ENCODE measurements around the gene DTL. TPM values are rescaled to one million over a fixed set of nuclear protein-coding genes. Genes with fewer than 3 reads are reported as not detected.

DTL gene
- total RNA-seq, 1 experiment from 2014 or later = 73.0 TPM

- H2BK12ac ChIP-seq (ENCODE audit: insufficient read length, low read depth, low read length) = no peak overlapping the region
- no peak for DNase-seq
Observed at GRCh38 chr1:212020975-212021374, 14.6 kb upstream of the DTL start.

More at GRCh38 chr1:212020975-212021374, 14.6 kb upstream of the DTL start:
- Histone ChIP-seq H3K9ac (ENCODE audit: extremely low read depth, insufficient read length, low read length) (no peak overlapping the region), H3K79me2 (ENCODE audit: insufficient read depth, low read length) (no peaks in the 10 kb centered on the region; the same call in 1 of the 2 replicates), H3K27ac (ENCODE audit: insufficient read length, low read depth, low read length) (no peak overlapping the region), H3K18ac (ENCODE audit: insufficient read length, low read depth, low read length) (no peak overlapping the region), H3K56ac (ENCODE audit: insufficient read length, low read depth, low read length) (no peak overlapping the region), H3K4me2 (ENCODE audit: insufficient read depth, insufficient read length, low read length) (no peak overlapping the region), H4K8ac (replicated peaks; ENCODE audit: insufficient read length, low read depth, low read length) (no peak overlapping the region), H3K4me1 (ENCODE audit: insufficient read depth, low read length) (no peaks in the 10 kb centered on the region), H4K91ac (ENCODE audit: insufficient read length, low read depth, low read length) (no peak overlapping the region), H2AK5ac (ENCODE audit: insufficient read length, low read length) (no peak overlapping the region), H3K23me2 (ENCODE audit: insufficient read length, low read depth, low read length, poor library complexity, severe bottlenecking) (no peaks in the 10 kb centered on the region), H3T11ph (ENCODE audit: low read length) (no peak overlapping the region), H3K27me3 (ENCODE audit: insufficient read depth, low read length) (no peaks in the 10 kb centered on the region), H3K79me1 (ENCODE audit: insufficient read depth, low read depth, low read length, poor library complexity, severe bottlenecking) (no peaks in the 10 kb centered on the region), H4K20me1 (ENCODE audit: control insufficient read depth, insufficient read depth, insufficient read length) (no peaks in the 10 kb centered on the region), H3K23ac (ENCODE audit: insufficient read length, low read depth, low read length) (no peak overlapping the region), H4K5ac (ENCODE audit: insufficient read length, low read depth, low read length) (no peak overlapping the region), H2BK15ac (ENCODE audit: low read depth, low read length) (no peak overlapping the region), H2AFZ (ENCODE audit: low read length) (no peak overlapping the region), H3K4ac (ENCODE audit: low read depth, low read length) (no peak overlapping the region), H2BK5ac (ENCODE audit: insufficient read length, low read length) (no peak overlapping the region), H3K14ac (ENCODE audit: insufficient read depth, low read length) (no peak overlapping the region), H2BK20ac (ENCODE audit: low read depth, low read length, poor library complexity, severe bottlenecking) (no peak overlapping the region), H2BK120ac (ENCODE audit: low read depth, low read length, poor library complexity, severe bottlenecking) (no peak overlapping the region), H3K9me3 (ENCODE audit: control insufficient read depth, low read depth, low read length) (no peaks in the 10 kb centered on the region)
- no peak overlapping the region for H3K4me3 Mint-ChIP-seq
- TF ChIP-seq, protein P1, sequence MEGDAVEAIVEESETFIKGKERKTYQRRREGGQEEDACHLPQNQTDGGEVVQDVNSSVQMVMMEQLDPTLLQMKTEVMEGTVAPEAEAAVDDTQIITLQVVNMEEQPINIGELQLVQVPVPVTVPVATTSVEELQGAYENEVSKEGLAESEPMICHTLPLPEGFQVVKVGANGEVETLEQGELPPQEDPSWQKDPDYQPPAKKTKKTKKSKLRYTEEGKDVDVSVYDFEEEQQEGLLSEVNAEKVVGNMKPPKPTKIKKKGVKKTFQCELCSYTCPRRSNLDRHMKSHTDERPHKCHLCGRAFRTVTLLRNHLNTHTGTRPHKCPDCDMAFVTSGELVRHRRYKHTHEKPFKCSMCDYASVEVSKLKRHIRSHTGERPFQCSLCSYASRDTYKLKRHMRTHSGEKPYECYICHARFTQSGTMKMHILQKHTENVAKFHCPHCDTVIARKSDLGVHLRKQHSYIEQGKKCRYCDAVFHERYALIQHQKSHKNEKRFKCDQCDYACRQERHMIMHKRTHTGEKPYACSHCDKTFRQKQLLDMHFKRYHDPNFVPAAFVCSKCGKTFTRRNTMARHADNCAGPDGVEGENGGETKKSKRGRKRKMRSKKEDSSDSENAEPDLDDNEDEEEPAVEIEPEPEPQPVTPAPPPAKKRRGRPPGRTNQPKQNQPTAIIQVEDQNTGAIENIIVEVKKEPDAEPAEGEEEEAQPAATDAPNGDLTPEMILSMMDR (conservative IDR thresholded peaks at IDR 0.05) = no peak
- H3K4me1 Mint-ChIP-seq = no peaks in the 10 kb centered on the region
- peak overlapping the region in 1 of 3 experiments; percentile 55; a peak in 1 of 7 replicates for H3K27ac Mint-ChIP-seq
- H3K27me3 Mint-ChIP-seq (ENCODE audit: low read depth) = no peaks in the 10 kb centered on the region
- peaks cover 11 to 12% of the 10 kb centered on the region in 2 experiments for H3K9me3 Mint-ChIP-seq
- WGBS (ENCODE audit: extremely low coverage, insufficient read length, low lambda C conversion rate) = no CpG with 5 or more reads among the region's 2 CpGs
- peaks cover 27 to 39% (median 34%) of the 10 kb centered on the region in 3 experiments for H3K36me3 Mint-ChIP-seq (ENCODE audit: insufficient read depth in 1 of 3, low read depth in 3 of 3)

All from H9 (cell line).